ENCODE results near the gene GJD3.
A peak's percentile ranks its signal among the peaks of the same experiment; 100 is the strongest.
"Not testable (repeated sequence)": the region's sequence is repeated elsewhere in the genome, so short reads cannot be mapped to it uniquely, and the experiment has no call there.

Gene GJD3

GRCh38 chr17:40404003-40404402, 39.5 kb upstream of the GJD3 start:
- Mint-ChIP-seq H3K9me3 (no peaks in the 10 kb centered on the region), H3K36me3 (ENCODE audit: low read depth) (peaks cover 67% of the 10 kb centered on the region), H3K4me3 (no peak overlapping the region)

DNA sequence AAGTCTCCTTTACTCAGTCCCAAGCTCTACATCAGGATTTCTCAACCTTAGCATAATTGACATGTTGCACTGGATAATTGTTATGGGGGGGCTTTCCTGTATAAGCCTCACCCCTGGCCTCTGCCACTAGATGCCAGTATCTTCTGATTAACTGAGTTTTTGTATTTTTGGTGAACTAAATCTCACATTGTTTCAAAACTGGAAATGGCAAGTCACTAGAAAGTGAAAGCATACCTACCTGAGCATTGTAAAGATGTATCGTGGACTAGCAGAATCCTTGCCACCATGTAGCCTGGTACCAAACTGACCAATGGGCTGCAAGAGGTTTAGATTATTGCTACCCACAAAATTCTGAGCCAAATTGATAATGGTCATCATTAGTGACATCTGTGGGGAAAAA, 38.1 kb upstream of the GJD3 start:
- H3K27me3 Mint-ChIP-seq (ENCODE audit: low read depth, poor library complexity): no peaks in the 10 kb centered on the region
- no peaks in the 10 kb centered on the region for H3K4me1 Mint-ChIP-seq
- no peak for DNase-seq
- H3K27ac Mint-ChIP-seq: no peak overlapping the region
- H3K4me3 Mint-ChIP-seq: no peak overlapping the region
- TF ChIP-seq, protein P1, sequence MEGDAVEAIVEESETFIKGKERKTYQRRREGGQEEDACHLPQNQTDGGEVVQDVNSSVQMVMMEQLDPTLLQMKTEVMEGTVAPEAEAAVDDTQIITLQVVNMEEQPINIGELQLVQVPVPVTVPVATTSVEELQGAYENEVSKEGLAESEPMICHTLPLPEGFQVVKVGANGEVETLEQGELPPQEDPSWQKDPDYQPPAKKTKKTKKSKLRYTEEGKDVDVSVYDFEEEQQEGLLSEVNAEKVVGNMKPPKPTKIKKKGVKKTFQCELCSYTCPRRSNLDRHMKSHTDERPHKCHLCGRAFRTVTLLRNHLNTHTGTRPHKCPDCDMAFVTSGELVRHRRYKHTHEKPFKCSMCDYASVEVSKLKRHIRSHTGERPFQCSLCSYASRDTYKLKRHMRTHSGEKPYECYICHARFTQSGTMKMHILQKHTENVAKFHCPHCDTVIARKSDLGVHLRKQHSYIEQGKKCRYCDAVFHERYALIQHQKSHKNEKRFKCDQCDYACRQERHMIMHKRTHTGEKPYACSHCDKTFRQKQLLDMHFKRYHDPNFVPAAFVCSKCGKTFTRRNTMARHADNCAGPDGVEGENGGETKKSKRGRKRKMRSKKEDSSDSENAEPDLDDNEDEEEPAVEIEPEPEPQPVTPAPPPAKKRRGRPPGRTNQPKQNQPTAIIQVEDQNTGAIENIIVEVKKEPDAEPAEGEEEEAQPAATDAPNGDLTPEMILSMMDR (IDR thresholded peaks at IDR 0.05): no peak
- H3K36me3 Mint-ChIP-seq (ENCODE audit: low read depth): peaks cover 75% of the 10 kb centered on the region
- no peaks in the 10 kb centered on the region for H3K9me3 Mint-ChIP-seq

More at GRCh38 chr17:40404003-40404402, 39.5 kb upstream of the GJD3 start:
- Mint-ChIP-seq H3K27ac (no peak overlapping the region), H3K4me1 (no peaks in the 10 kb centered on the region), H3K27me3 (ENCODE audit: low read depth, poor library complexity) (no peaks in the 10 kb centered on the region)
- no peak for DNase-seq
- TF ChIP-seq, protein P1 (IDR thresholded peaks at IDR 0.05): no peak

DNA sequence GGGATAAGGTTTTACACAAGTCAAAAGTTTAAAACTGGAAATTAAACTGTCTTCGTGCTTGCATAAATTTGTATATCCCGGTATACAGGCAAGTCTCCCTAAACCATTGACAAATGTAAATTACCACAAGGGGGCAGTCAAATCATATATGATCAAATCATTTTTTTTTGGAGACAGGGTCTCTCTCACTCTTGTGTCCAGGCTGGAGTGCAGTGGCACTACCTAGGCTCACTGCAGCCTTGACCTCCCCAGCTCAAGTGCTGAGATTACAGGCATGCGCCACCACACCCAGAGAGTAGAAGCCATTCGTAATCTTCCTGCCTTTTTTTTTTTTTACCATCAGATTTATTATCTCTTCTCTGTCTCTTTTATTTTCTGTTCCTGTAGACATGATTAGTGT, 34.6 kb upstream of the GJD3 start:
- H3K4me3 Mint-ChIP-seq: no peak overlapping the region
- DNase-seq: no peak
- peaks cover 75% of the 10 kb centered on the region for H3K36me3 Mint-ChIP-seq (ENCODE audit: low read depth)
- no peaks in the 10 kb centered on the region for H3K9me3 Mint-ChIP-seq
- H3K27ac Mint-ChIP-seq: no peak overlapping the region
- no peaks in the 10 kb centered on the region for H3K4me1 Mint-ChIP-seq
- TF ChIP-seq, protein P1 (IDR thresholded peaks at IDR 0.05): peak; percentile 50
- no peaks in the 10 kb centered on the region for H3K27me3 Mint-ChIP-seq (ENCODE audit: low read depth, poor library complexity)

DNA sequence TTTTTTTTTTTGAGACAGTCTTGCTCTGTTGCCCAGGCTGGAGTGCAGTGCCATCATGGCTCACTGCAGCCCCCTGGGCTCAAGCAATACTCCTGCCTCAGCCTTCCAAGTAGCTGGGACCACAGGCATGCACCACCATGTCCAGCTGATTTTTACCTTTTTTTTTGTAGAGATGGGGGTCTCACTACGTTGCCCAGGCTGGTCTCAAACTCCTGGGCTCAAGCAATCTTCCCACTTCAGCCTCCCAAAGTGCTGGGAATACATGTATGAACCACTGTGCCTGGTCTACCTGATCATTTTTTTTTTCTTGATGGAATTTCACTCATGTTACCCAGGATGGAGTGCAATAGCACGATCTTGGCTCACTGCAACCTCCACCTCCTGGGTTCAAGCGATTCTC, 22.0 kb upstream of the GJD3 start:
- H3K27ac Mint-ChIP-seq: not testable (repeated sequence)

DNA sequence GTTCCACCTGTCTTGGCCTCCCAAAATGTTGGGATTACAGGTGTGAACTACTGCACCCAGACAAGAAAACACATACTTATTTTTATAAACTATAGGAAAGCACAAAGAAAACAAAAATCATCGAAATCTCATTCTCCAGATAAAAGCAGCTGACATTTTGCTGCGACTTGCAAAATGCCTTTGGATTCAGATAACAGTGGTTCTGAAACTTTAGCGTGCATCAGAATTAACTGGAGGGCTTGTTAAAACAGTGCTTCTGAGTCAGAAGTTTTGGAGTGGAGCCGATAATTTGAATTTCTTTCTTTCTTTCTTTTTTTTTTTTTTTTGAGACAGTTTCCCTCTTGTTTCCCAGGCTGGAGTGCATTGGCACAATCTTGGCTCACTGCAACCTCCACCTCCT, 17.7 kb upstream of the GJD3 start:
- no peaks in the 10 kb centered on the region for H3K9me3 Mint-ChIP-seq
- H3K36me3 Mint-ChIP-seq (ENCODE audit: low read depth): peaks cover under 1% of the 10 kb centered on the region
- H3K4me1 Mint-ChIP-seq: no peaks in the 10 kb centered on the region
- no peak overlapping the region for H3K4me3 Mint-ChIP-seq
- H3K27me3 Mint-ChIP-seq (ENCODE audit: low read depth, poor library complexity): no peaks in the 10 kb centered on the region
- TF ChIP-seq, protein P1 (IDR thresholded peaks at IDR 0.05): no peak
- no peak overlapping the region for H3K27ac Mint-ChIP-seq
- no peak for DNase-seq

More for the DNA sequence above, 22.0 kb upstream of the GJD3 start:
- H3K9me3 Mint-ChIP-seq; DNase-seq; H3K4me3 Mint-ChIP-seq; H3K27me3 Mint-ChIP-seq (ENCODE audit: low read depth, poor library complexity); H3K4me1 Mint-ChIP-seq: not testable (repeated sequence)
- H3K36me3 Mint-ChIP-seq (ENCODE audit: low read depth): peaks cover 38% of the 10 kb centered on the region

- TF ChIP-seq, protein P1 (IDR thresholded peaks at IDR 0.05): no peak
- no peaks in the 10 kb centered on the region for H3K4me1 Mint-ChIP-seq
- H3K27me3 Mint-ChIP-seq (ENCODE audit: low read depth, poor library complexity): peaks cover 3% of the 10 kb centered on the region
- no peaks in the 10 kb centered on the region for H3K36me3 Mint-ChIP-seq (ENCODE audit: low read depth)
- H3K9me3 Mint-ChIP-seq: no peaks in the 10 kb centered on the region
- no peak overlapping the region for H3K27ac Mint-ChIP-seq
- H3K4me3 Mint-ChIP-seq: no peak overlapping the region
- no peak for DNase-seq
These were observed 14.4 kb upstream of the GJD3 start for GRCh38 chr17:40378966-40379365.
